ENCODE results near the gene EEF1AKMT1. TPM values are rescaled to one million over a fixed set of nuclear protein-coding genes. Genes with fewer than 3 reads are reported as not detected.

Gene EEF1AKMT1
- 5.4 and 6.7 TPM in 2 replicates for polyA plus RNA-seq (2013)

DNA sequence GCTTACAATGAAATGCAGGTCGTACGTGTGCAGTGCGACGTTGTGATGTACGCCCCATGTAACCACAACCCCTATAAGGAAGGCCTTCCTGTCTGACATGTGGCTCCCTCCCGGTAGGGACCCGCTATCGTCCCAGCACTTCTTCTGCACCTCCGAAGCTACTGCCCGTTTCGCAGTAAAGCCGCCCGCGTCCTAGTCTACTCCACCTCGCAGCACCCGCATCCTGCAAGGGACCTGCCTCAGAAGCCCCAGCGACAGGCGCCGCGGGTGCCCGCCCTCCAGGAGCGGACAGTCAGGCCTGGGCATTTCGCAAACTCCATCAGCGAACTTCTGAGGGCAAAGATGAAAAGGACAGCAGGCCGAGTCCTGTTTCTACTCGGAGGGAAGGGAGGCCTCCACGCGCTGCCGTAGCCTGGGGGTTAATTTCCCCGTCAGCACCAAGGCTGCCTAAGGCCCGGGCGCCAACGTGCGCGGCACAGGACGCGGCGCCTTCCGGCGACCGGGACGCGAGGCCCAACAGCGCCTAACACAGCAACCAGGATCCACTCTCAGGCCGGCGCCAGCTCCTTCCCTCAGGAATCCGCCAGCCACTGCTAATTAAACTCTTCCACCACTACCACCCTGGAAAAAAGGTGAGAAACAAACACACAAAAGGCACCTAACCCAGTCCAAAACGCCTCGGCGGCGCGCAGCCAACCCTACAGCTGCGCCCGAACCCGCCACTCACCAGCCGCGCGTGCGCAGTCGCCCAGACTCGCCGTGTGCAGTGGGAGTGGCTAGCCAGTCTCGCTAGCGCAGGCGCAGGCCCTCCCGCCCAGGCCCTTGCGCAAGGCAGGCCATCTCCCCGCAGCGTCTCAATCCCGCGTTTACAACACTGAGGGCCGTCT is at the start of gene EEF1AKMT1:
TSS of gene EEF1AKMT1 (minus strand) at position 768 of the 887 bp plus-strand sequence. CDS start 16,363 bp downstream, outside the sequence.
- H3K23ac ChIP-seq (ENCODE audit: low read length) = no peak within 1 kb of the TSS
- H3K36me3 ChIP-seq (ENCODE audit: control insufficient read depth in 1 of 2, insufficient read depth in 2 of 2, low read length in 2 of 2) = peaks cover 2% of the 10 kb centered on the region in 2 experiments
- H2AFZ ChIP-seq (ENCODE audit: insufficient read depth, low read length, poor library complexity) = peak within 1 kb of the TSS; percentile 84
- peaks cover 0 to 4% of the 10 kb centered on the region in 2 experiments for H3K4me1 ChIP-seq (ENCODE audit: control insufficient read depth in 1 of 2, insufficient read depth in 2 of 2, low read length in 2 of 2)
- H3K9me3 ChIP-seq (ENCODE audit: insufficient read depth, low read depth, low read length) = no peaks in the 10 kb centered on the region
- H3K4me3 ChIP-seq (ENCODE audit: low read depth, low read length) = peak within 1 kb of the TSS; percentile 72
- H3K27me3 ChIP-seq (ENCODE audit: insufficient read depth, low read length) = no peaks in the 10 kb centered on the region
- peak within 1 kb of the TSS; percentile 88 for H4K8ac ChIP-seq (ENCODE audit: low read depth, low read length)
- H2BK120ac ChIP-seq (ENCODE audit: insufficient read depth, low read length, poor library complexity) = peak within 1 kb of the TSS; percentile 67
- H2BK5ac ChIP-seq (ENCODE audit: low read depth, low read length, poor library complexity) = peak within 1 kb of the TSS; percentile 66
- DNase-seq = peak; percentile 95 to 99
- peak within 1 kb of the TSS; percentile 75 for H3K18ac ChIP-seq (ENCODE audit: low read length)
- peak within 1 kb of the TSS; percentile 90 for H3K27ac ChIP-seq (ENCODE audit: low read depth, low read length)
- peak within 1 kb of the TSS; percentile 48 for H3K4ac ChIP-seq (ENCODE audit: low read depth, low read length)
- peak within 1 kb of the TSS; percentile 87 for H3K9ac ChIP-seq (ENCODE audit: low read length)
- H3K79me2 ChIP-seq (ENCODE audit: control insufficient read depth, insufficient read depth, low read length, poor library complexity) = peaks cover 6% of the 10 kb centered on the region
- H4K12ac ChIP-seq (ENCODE audit: low read depth, low read length) = peak within 1 kb of the TSS; percentile 78
- H2AK5ac ChIP-seq (ENCODE audit: low read length) = peak within 1 kb of the TSS; percentile 39
- peak within 1 kb of the TSS; percentile 67 for H4K91ac ChIP-seq (ENCODE audit: low read depth, low read length)
- H3K79me1 ChIP-seq (ENCODE audit: low read length) = peaks cover 6% of the 10 kb centered on the region
- H2BK12ac ChIP-seq (ENCODE audit: low read length) = no peak within 1 kb of the TSS
- peak within 1 kb of the TSS; percentile 94 for H3K4me2 ChIP-seq (ENCODE audit: low read length)
- WGBS (ENCODE audit: extremely low coverage, insufficient coverage, insufficient read length) = no CpG with 5 or more reads among the region's 72 CpGs
- H3K14ac ChIP-seq (ENCODE audit: low read length) = peak within 1 kb of the TSS; percentile 40

DNA sequence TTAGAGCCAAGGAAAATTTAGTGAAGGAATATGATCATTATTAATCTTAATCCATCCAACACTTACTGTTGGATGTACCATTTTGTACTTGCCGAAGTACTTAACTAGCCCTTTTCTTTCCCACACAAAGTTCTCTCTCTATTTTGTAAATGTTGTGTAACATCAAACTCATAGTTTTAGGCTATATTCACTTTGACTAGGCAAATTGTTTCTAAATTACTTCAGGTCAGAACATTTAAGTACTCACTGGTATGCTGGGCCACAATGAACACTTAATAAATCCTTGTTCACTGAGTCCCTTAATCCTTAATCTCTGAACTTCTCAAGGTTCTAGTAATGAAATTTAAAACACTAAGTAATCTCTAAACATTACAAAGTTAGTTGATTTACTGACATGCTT is 49.3 kb upstream of the EEF1AKMT1 start:
- Histone ChIP-seq H2BK120ac (ENCODE audit: insufficient read depth, low read length, poor library complexity) (no peak overlapping the region), H3K4me2 (ENCODE audit: low read length) (no peak overlapping the region), H2BK5ac (ENCODE audit: low read depth, low read length, poor library complexity) (no peak overlapping the region), H2BK12ac (ENCODE audit: low read length) (no peak overlapping the region), H4K91ac (ENCODE audit: low read depth, low read length) (no peak overlapping the region), H3K36me3 (ENCODE audit: control insufficient read depth in 1 of 2, insufficient read depth in 2 of 2, low read length in 2 of 2) (peaks cover 2 to 5% of the 10 kb centered on the region in 2 experiments), H3K4ac (ENCODE audit: low read depth, low read length) (no peak overlapping the region), H3K9me3 (ENCODE audit: insufficient read depth, low read depth, low read length) (no peaks in the 10 kb centered on the region), H3K27me3 (ENCODE audit: insufficient read depth, low read length) (no peaks in the 10 kb centered on the region), H3K4me1 (ENCODE audit: control insufficient read depth in 1 of 2, insufficient read depth in 2 of 2, low read length in 2 of 2) (peaks cover 0 to 4% of the 10 kb centered on the region in 2 experiments), H4K12ac (ENCODE audit: low read depth, low read length) (no peak overlapping the region), H3K18ac (ENCODE audit: low read length) (no peak overlapping the region), H2AFZ (ENCODE audit: insufficient read depth, low read length, poor library complexity) (no peak overlapping the region), H3K14ac (ENCODE audit: low read length) (no peak overlapping the region), H3K79me1 (ENCODE audit: low read length) (peaks cover 2% of the 10 kb centered on the region), H3K4me3 (ENCODE audit: low read depth, low read length) (no peak overlapping the region), H2AK5ac (ENCODE audit: low read length) (no peak overlapping the region), H3K9ac (ENCODE audit: low read length) (no peak overlapping the region), H3K79me2 (ENCODE audit: control insufficient read depth, insufficient read depth, low read length, poor library complexity) (no peaks in the 10 kb centered on the region), H3K23ac (ENCODE audit: low read length) (no peak overlapping the region), H4K8ac (ENCODE audit: low read depth, low read length) (no peak overlapping the region), H3K27ac (ENCODE audit: low read depth, low read length) (no peak overlapping the region)
- WGBS (ENCODE audit: extremely low coverage, insufficient coverage, insufficient read length) = no CpG with 5 or more reads among the region's 1 CpG
- peak; percentile 4 to 65 for DNase-seq

DNA sequence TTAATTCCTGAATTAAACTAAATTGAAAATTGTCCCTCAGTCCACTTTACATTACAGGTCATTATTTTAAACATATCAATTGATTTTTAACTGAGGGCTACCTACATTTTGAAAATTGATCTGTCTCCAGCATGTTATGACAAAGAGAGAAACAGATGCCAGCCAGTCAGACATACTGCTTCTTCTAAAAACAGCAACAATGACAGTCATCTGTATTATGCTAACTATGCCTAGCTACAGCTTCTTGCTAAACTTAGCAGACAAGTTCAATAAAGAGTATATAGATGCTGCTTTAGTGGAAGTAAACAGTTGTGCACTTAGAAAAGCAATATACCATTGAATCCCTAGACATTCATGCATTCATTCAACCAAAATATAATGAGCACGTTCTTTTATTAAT is 48.6 kb upstream of the EEF1AKMT1 start:
- Histone ChIP-seq H3K4ac (ENCODE audit: low read depth, low read length) (no peak overlapping the region), H3K79me2 (ENCODE audit: control insufficient read depth, insufficient read depth, low read length, poor library complexity) (no peaks in the 10 kb centered on the region), H3K4me2 (ENCODE audit: low read length) (no peak overlapping the region), H3K14ac (ENCODE audit: low read length) (no peak overlapping the region), H4K8ac (ENCODE audit: low read depth, low read length) (no peak overlapping the region), H2BK120ac (ENCODE audit: insufficient read depth, low read length, poor library complexity) (no peak overlapping the region), H3K79me1 (ENCODE audit: low read length) (peaks cover 2% of the 10 kb centered on the region), H2AFZ (ENCODE audit: insufficient read depth, low read length, poor library complexity) (no peak overlapping the region), H3K9ac (ENCODE audit: low read length) (no peak overlapping the region), H3K27me3 (ENCODE audit: insufficient read depth, low read length) (no peaks in the 10 kb centered on the region), H3K4me1 (ENCODE audit: control insufficient read depth in 1 of 2, insufficient read depth in 2 of 2, low read length in 2 of 2) (peaks cover 0 to 4% of the 10 kb centered on the region in 2 experiments), H3K4me3 (ENCODE audit: low read depth, low read length) (no peak overlapping the region), H4K12ac (ENCODE audit: low read depth, low read length) (no peak overlapping the region), H2BK5ac (ENCODE audit: low read depth, low read length, poor library complexity) (no peak overlapping the region), H3K18ac (ENCODE audit: low read length) (no peak overlapping the region), H3K36me3 (ENCODE audit: control insufficient read depth in 1 of 2, insufficient read depth in 2 of 2, low read length in 2 of 2) (peaks cover 2 to 3% of the 10 kb centered on the region in 2 experiments), H4K91ac (ENCODE audit: low read depth, low read length) (no peak overlapping the region), H3K23ac (ENCODE audit: low read length) (no peak overlapping the region), H2AK5ac (ENCODE audit: low read length) (no peak overlapping the region), H3K27ac (ENCODE audit: low read depth, low read length) (no peak overlapping the region), H2BK12ac (ENCODE audit: low read length) (no peak overlapping the region), H3K9me3 (ENCODE audit: insufficient read depth, low read depth, low read length) (no peaks in the 10 kb centered on the region)
- no CpG with 5 or more reads among the region's 1 CpG for WGBS (ENCODE audit: extremely low coverage, insufficient coverage, insufficient read length)
- DNase-seq = peak in 1 of 2 donors; percentile 45

DNA sequence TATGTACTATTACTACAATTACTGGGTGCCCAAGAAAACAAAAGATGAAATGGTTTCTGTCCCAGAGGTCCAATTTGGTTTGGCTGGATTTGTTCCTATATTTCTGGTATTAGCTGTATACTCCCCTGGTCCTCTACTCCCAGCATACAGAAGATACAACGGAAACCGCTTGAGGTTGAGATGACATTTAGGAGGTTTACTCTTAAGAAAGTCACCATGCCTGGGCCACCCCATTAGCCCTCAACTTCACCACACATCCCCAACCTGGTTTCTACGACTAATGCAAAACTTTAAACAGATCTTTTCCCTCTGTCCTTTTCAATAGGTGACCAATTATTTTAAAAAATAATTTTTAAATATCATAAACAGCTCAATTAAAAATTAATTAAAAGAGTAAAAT is 46.0 kb upstream of the EEF1AKMT1 start:
- Histone ChIP-seq H3K27ac (ENCODE audit: low read depth, low read length) (no peak overlapping the region), H4K12ac (ENCODE audit: low read depth, low read length) (no peak overlapping the region), H2BK5ac (ENCODE audit: low read depth, low read length, poor library complexity) (no peak overlapping the region), H4K8ac (ENCODE audit: low read depth, low read length) (no peak overlapping the region), H4K91ac (ENCODE audit: low read depth, low read length) (no peak overlapping the region), H3K23ac (ENCODE audit: low read length) (no peak overlapping the region), H2AFZ (ENCODE audit: insufficient read depth, low read length, poor library complexity) (no peak overlapping the region), H3K4ac (ENCODE audit: low read depth, low read length) (no peak overlapping the region), H2AK5ac (ENCODE audit: low read length) (no peak overlapping the region), H2BK120ac (ENCODE audit: insufficient read depth, low read length, poor library complexity) (no peak overlapping the region), H3K36me3 (ENCODE audit: control insufficient read depth in 1 of 2, insufficient read depth in 2 of 2, low read length in 2 of 2) (peaks cover 2 to 3% of the 10 kb centered on the region in 2 experiments), H3K4me2 (ENCODE audit: low read length) (no peak overlapping the region), H3K27me3 (ENCODE audit: insufficient read depth, low read length) (no peaks in the 10 kb centered on the region), H3K9ac (ENCODE audit: low read length) (no peak overlapping the region), H3K14ac (ENCODE audit: low read length) (no peak overlapping the region), H3K79me1 (ENCODE audit: low read length) (peaks cover 2% of the 10 kb centered on the region), H3K79me2 (ENCODE audit: control insufficient read depth, insufficient read depth, low read length, poor library complexity) (no peaks in the 10 kb centered on the region), H3K18ac (ENCODE audit: low read length) (no peak overlapping the region), H3K9me3 (ENCODE audit: insufficient read depth, low read depth, low read length) (no peaks in the 10 kb centered on the region), H3K4me3 (ENCODE audit: low read depth, low read length) (no peak overlapping the region), H2BK12ac (ENCODE audit: low read length) (no peak overlapping the region), H3K4me1 (ENCODE audit: control insufficient read depth in 1 of 2, insufficient read depth in 2 of 2, low read length in 2 of 2) (peaks cover 0 to 2% of the 10 kb centered on the region in 2 experiments)
- DNase-seq = no peak
- WGBS (ENCODE audit: extremely low coverage, insufficient coverage, insufficient read length) = no CpG with 5 or more reads among the region's 3 CpGs

All from trophoblast cell (in vitro differentiated cells and primary cell).